Measurements from ENCODE around the gene TMEM184C.

TMEM184C gene

GRCh38 chr4:147674073-147674472 lies 56.9 kb downstream of the TMEM184C start:
- DNase-seq: no peak

- DNase-seq: peak; percentile 32
These were observed 57.3 kb downstream of the TMEM184C start for GRCh38 chr4:147674496-147674895.

DNA sequence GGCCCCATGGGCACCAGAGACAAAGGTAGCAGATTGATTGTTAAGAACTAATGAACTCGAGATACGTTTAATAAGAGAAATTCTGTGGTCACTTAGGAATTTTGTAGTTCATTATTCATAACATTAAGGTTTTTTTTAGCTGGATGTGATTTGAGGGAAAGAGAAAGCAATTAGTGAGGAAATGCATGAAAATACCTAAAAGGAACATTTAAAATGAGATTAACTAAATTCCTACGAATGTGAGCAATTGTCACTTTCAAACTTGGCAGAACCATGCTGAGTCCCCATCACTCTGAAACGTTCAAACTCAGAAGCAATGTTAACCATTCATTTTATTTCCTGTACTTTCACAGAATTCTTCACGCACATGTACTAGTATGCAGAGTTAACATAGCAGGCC lies 60.9 kb downstream of the TMEM184C start:
- no peak for DNase-seq

DNA sequence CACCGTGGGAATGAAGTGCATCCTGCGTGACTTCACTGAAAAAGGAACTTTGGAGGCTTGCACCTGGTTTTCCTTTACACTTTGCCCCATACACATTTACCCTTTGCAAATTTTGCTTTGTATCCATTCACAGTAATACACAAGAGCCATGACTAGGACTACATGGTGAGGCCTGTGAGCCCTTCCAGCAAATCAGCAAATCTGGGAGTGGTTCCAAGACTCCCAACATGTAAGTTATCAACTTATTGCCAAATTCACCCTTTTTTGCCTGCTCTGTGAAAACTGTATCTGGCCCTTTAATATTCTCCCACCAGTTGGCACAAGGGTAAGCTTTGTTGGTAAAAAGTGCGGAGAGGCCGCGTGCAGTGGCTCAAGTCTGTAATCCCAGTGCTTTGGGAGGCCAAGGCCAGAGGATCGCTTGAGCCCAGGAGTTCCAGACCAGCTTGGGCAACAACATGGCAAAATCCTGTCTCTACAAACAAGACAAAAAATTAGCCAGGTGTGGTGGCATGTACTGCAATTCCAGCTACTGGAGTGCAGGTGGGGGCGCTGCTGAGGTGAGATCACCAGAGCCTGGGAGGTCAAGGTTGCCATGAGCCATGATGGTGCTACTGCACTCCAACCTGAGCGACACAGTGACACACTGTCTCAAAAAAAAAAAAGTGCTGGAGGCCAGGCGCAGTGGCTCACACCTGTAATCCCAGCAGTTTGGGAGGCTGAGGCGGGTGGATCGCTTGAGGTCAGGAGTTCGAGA lies 61.8 kb downstream of the TMEM184C start:
- DNase-seq: no peak

DNA sequence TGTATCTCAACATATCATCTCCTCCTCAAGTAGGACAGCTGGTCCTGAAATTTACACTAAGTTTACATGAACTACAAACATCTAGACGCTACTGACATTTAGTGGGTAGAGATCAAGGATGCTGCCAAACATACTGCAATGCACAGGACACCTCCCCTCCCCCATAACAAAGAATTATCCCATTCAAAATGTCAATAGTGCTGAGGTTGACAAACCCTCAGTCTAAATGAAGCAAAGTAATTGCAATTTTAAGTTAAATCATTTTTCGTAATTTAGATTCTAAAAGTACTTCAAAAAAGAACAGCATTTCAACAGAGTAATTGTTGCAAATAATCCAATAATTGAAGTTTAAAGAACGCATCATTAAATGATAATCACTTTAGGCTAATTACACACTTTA lies 65.6 kb downstream of the TMEM184C start:
- DNase-seq: no peak

DNA sequence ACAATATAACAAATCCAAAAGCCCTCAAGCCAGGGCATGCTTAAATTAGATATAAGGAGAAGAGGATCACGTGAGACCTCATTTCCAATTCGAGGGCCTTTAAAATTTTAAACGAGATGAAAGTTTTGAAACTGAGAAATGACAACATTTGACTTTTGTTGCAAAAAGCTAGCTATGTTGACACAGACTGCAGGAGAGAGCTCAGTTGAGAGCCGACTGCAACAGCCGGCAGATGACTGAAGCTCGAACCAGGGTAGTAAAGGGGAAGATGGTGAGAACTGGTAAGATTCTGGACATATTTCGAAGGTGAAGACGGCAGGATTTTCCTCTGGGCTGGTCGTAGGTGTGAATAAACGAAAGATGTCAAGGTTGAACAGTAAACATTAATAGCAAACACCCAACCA lies 66.0 kb downstream of the TMEM184C start:
- peak; percentile 22 for DNase-seq

GRCh38 chr4:147683717-147684700 lies 66.8 kb downstream of the TMEM184C start, which contains the start of gene PRMT9:
Gene PRMT9, minus strand, starts transcription at chr4:147684163. Its CDS starts 176 bp downstream, at chr4:147683987.
- DNase-seq: peak; percentile 69

- DNase-seq: no peak
These were observed 71.9 kb downstream of the TMEM184C start for GRCh38 chr4:147689067-147689466.

DNA sequence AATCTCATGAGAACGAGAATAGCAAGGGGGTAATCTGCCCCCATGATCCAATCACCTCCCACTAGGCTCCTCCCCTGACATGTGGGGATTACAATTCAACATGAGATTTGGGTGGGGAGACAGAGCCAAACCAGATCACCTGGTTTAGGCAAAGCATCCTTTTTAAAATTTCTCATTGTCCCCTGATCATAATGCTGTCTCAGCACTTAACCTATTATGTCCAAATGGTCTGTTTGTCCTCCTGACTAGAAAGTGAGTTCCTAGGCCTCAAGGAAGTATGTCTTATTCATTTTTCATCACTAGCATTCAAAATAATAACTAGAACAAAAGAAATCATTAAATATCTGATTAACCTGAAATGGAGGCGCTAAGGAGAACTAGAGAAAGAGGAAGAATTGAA lies 74.6 kb downstream of the TMEM184C start:
- no peak for DNase-seq

GRCh38 chr4:147693218-147693617 lies 76.0 kb downstream of the TMEM184C start:
- DNase-seq: no peak

DNA sequence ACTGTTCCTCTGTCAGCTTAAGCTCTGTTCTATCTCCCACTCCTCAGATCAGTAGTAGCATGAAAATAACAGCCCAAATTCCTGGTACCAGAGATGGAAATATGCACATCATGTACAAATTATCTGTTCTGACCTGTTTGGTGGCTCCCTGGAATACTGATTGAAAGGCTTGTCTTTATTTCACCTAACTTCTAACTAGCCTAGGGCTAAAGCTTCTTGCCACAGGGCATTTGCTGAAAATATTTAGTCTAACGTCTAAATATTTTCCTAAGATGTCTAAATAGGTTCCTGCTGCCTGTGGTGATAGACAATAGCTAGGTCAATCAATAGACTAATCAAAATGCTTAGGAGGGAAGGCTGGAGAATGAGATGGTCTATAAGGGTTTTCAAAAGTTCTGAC lies 79.7 kb downstream of the TMEM184C start:
- no peak for DNase-seq

DNA sequence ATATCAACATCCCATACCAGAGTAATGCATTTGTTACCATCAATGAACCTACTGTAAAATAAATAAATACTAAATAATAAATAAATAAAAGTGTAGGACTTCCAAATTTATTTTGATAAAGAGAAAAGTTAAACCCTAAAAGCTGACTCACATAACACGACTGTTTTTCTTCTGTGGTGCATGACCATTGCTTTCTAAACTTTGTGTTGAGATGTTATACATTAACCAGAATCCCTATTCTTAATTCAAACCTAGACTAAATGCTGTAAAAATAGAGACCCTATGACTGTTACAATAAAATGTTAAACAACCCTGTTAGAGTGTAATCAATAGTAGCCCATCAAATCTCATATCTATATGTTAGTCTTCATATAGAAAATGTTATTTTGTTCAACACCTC lies 87.6 kb downstream of the TMEM184C start:
- DNase-seq: no peak

DNA sequence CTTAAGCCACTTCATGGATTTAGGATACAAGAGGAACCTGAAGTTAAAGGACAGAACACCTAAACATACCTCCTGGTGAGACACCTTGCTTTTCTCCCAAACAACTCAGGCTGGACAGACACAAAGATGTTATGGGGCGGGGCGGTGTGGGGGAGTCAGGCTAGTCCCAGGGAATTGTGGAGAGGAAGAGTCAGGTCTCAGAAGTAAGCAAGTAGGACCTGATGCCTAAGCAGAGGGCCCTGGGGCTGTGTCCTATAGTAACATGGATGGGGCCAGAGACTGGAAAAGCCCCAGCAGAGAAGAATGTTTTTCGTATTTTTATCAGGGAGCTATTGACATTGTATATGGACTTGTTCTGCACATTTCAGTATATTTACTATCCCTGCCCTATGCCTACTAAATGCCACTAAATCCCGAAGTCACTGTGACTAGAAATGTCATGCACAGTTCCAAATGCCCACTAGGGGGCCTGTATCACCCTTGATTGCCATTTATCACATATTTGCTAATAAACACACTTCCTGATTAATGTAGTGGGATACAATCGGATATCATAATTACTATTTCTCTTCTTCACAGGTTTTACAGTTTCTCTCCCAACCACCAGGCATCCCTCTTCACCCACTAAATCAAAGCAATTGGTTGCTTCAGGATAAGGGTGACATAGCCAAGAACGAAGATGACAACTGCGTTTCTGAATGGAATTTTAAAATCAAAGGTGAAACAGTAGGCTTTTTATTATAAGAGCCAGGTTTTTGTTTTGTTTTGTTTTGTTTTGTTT lies 90.9 kb downstream of the TMEM184C start:
- peak; percentile 15 for DNase-seq

DNA sequence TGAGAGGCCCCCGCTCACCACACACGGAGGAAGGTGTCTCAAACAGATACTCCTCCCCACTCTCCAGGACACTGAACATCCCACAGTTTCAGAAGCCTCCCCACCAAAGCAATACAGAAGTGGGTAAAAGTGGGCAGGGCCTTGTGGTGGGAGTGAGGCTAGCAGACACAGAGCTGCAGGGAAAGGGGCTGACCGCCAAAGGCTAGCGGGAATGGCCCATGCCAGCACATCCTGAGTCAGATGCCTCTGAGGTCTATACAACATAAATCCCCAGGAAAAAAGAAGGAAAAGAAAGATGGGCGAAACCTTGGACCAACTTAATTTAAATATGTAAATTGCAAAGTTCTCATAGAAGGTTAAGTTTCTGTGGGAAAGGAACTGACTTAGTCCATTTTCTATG lies 92.8 kb downstream of the TMEM184C start:
- DNase-seq: no peak

DNA sequence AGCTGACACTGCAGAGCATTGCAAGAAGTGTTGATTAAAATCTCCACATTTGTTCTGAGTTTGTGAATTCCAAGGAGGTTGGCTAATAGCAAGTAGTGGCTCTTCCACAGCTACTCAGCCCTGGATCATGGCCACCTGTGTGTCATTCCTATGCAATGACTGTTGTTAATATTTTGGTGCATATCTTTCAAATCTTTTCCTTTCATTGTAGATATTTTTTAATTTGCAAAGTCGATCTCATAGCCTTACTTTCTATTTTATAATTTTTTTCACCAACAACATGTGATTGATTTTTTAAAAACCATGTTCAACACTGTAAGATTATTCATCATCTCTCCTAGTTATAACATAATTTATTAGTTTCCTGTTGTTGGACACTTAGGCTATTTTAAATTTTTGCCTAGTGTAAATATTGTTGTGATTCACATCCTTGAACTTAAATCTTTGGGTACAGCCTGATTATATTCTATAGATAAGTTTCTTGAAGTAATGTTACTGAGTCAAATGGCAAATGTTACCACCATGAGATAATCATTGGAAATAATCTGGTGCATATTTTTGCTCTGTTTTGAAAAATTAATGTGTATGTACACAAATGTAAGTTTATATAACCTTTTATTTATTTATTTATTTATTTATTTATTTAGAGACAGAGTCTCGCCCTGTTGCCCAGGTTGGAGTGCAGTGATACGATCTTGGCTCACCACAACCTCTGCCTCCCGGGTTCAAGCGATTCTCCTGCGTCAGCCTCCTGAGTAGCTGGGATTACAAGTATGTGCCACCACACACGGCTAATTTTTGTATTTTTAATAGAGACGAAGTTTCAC lies 97.6 kb downstream of the TMEM184C start:
- DNase-seq: no peak

DNA sequence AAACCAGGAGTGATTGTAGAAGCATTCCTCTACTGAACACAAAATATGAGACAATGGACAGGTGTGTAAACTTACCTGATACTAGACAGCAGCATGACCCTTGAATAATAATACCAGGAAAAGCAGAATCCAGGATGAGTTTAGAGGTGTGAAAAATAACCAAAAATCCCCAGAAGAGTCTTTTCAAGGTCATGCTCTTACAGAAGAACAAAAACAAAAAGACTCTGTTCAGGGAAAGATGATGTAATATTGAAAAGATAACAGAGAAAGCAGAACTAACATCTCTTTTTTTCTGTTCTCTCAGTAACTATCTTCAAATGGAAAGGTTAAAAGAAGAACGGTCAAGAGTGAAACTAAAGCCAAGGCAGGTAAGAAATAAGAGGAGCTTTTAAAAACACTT lies 100.7 kb downstream of the TMEM184C start:
- no peak for DNase-seq
